Fibroblast of peridontal ligament (primary cell): ENCODE results near the gene CEP44.
"Not testable (repeated sequence)": the region's sequence is repeated elsewhere in the genome, so short reads cannot be mapped to it uniquely, and the experiment has no call there.

Experiments
- DNase-seq: peaks from one replicate; pipeline ENCODE4 v3.0.0-alpha.2; 2010; ENCODE audit errors: extremely low read depth

CEP44 gene

DNA sequence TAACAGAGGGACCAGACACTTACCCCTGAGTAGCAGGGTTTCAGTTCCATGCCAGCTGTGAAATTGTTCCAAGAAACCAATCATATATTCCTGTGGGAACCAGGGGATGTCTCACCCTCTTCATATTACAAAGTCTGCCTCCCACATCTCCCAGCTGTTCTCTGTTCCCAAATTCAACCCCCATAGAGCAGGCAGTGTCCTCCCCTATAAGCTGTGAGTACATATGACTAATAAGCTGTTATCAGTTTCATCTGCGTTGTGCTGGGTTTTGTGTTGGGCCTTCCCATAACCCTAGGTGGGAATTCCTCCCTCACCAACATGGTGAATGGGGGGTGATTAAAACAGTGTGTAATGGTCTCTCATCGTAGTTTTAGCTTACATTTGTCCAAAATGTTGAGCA lies 41.0 kb downstream of the CEP44 start:
- DNase-seq: peak; percentile 25

DNA sequence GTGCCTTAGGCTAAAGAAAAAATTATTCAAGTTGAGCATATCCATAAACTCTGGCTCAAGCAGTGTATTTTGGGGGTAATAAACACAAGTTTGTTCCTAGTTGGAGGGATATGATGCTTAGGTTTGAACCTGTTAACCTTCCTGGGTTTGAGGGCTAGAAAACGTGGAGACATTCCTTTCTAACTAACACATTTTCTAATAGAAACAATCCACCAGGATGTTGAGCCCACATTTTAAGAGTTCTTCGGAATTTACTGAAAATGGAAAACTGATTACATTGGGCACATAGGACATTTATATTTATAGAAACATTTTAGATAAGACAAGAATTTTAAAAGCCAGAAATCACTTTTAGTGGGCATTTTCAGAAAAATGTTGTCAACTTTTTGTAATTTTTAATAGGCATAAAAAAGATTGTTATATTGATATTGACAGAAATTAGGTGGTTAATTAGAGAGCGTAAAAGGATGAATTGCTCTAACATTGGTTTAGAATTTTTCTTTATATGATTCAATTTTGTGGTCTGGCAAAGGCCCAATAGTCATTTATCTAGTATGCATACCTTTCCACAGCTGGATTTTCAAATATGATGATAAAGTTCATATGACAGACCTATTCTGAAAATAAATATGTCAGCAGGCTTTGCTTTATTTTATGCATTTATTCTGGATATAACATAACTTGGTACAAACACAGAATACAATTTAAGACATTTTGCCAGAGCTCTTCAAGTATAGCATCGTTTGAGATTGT lies 49.2 kb downstream of the CEP44 start:
- DNase-seq: no peak

DNA sequence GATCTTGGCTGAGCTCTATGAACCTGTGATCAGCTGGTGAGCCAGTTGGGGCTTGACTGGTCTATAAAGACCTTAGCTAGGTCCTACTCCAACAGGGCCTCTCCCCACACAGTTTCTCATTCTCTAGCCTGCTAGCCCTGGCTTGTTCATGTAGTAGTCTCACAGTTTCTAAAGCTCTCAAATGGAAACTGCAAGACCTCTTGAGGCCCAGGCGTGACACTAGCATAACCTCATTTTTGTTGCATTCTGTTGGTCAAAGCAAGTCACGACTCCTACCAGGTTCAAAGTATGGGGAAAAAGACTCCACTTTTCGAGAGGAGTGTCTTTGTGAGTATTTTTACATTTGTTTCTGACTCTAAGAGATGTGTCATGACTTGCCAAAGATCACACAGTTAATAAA lies 50.9 kb downstream of the CEP44 start:
- no peak for DNase-seq

DNA sequence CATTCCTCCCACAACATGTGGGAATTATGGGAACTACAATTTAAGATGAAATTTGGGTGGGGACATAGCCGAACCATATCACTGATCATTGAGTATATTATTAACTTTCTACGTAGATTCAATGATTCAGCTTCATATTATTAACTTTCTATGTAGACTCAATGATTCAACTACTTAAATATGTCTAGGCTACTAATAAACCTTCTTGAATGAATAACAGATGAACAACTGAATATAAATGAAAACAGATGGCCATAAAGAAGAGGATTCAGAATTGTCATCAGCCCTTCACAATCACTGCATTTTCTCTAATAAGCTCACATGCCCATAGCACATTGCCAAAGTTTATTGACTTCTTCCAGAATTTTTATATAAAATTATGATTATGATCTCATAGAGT lies 57.0 kb downstream of the CEP44 start:
- DNase-seq: no peak

DNA sequence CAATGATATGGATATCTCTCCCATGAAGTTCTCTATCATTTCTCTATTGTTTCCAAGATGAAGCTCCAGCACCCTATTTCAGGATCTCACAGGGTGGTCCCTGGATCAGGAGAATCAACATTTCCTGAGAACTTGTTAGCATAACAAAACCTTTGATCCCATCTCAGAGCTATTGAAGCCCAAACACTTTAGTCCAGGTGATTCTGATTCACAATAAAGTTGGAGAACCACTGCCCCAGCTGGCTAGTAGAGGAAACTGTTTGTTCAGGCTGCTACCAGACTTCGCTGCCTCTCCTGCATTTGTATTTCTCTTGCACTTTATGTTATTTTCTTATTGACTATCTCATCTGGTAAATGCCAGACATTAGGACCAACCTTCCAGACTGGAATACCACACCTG lies 65.4 kb downstream of the CEP44 start:
- no peak for DNase-seq

GRCh38 chr4:174352061-174352819 lies 68.5 kb downstream of the CEP44 start:
- DNase-seq: peak; percentile 7

DNA sequence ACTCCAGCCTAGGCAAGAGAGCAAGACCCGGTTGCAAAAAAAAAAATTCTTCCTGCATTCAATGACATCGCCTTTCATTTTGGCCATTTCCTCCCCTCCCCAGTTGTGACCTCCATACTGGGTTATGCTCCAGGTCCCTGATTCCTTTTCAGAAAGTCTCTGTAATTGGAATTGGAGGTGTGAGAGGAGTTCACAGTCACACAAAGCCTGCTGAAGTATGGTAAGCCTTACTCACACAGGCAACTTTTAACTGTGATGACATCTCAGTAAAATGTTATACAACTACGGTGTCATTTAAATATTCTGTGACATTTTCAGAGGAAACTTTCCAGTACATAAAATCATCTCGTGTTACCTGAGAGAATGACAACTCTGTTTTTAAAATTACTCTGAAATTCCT lies 73.6 kb downstream of the CEP44 start:
- no peak for DNase-seq

GRCh38 chr4:174358410-174358809 lies 74.7 kb downstream of the CEP44 start:
- no peak for DNase-seq

DNA sequence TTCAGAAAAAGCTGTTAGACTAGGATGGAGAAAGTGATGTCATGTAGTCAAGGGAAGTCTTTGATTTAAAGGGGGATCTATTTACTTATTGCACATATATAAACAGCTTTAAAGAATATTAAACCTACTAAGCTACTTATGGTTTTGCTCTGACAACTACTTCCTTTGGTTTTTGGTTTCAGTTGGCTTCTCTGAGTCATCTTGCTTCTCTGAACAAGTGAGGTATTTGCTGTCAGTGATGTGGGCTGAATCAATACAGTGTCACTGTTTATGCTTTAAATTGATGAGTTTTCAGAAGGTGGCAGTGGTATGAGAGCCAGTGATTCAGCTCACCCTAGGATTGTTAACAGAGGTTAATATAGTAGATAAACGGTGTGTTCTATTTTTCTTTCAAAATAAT lies 75.1 kb downstream of the CEP44 start:
- DNase-seq: peak; percentile 46

DNA sequence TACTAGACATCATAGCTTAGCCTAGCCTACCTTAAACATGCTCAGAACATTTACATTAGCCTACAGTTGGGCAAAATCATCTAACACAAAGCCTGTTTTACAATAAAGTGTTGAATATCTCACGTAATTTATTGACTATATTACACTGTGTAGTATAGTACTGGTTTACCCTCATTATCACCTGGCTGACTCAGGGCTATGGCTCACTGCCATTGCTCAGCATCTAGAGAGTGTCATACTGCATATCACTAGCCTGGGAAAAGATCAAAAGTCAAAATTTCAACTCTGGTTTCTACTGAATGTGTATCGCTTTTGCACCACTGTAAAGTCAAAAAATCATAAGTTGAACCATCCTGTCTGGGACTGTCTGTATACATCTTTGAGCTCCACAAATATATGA lies 78.6 kb downstream of the CEP44 start:
- no peak for DNase-seq

- not testable (repeated sequence) for DNase-seq
These were observed 80.1 kb downstream of the CEP44 start for GRCh38 chr4:174363782-174364181.

GRCh38 chr4:174365018-174365587 lies 81.4 kb downstream of the CEP44 start:
- DNase-seq: peak; percentile 74

GRCh38 chr4:174369985-174370384 lies 86.3 kb downstream of the CEP44 start:
- DNase-seq: no peak

GRCh38 chr4:174373821-174374220 lies 90.1 kb downstream of the CEP44 start:
- no peak for DNase-seq

DNA sequence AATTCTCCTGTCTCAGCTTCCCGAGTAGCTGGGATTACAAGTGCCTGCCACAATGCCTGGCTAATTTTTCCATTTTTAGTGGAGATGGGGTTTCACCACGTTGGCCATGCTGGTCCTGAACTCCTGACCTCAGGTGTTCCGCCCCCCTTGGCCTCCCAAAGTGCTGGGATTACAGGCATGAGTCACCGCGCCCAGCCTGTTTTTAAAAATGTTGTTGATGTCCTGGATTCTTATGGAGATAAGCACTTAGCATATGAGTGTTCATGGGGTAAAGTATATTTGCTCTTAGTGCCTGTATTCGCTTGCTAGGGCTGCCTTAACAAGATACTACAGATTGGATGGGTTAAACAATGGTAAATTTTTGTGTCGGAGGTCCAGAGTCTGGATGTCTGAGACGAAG lies 91.7 kb downstream of the CEP44 start:
- DNase-seq: no peak

- no peak for DNase-seq
These were observed 93.9 kb downstream of the CEP44 start for GRCh38 chr4:174377613-174378012.

GRCh38 chr4:174378951-174379350 lies 95.2 kb downstream of the CEP44 start:
- DNase-seq: no peak

- not testable (repeated sequence) for DNase-seq
These were observed 96.5 kb downstream of the CEP44 start for GRCh38 chr4:174380206-174380605.

GRCh38 chr4:174380699-174381439 lies 97.2 kb downstream of the CEP44 start:
- no peak for DNase-seq

DNA sequence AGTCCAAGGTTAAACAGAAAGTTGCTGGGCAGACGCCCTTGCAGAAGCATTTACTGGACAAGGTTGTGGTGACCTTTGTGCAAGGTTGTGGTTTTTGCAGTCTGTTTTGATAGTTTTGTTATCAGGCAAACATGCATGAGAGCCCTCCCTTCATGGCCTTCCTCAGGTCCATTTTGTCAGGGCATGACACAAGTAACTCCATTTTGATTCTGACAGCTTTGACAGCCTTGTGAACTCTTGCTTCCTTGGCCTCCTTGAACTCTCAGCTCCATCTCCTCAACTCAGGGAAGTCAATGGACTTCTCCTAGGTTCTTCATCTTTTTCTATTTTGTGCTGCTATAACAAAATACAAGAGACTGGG lies 97.7 kb downstream of the CEP44 start:
- no peak for DNase-seq
